K562 (cell line): ENCODE measurements around the gene ASCL2. TPM values are rescaled to one million over a fixed set of nuclear protein-coding genes. Genes with fewer than 3 reads are reported as not detected.

Experiments used
- ATAC-seq: fragments of 200-7000 bp; cut with Tn5 transposase; 3 replicates; pipeline ENCODE4 v1.9.1; 2020; ENCODE audit warnings: moderate library complexity
- BruUV-seq: library from RNA; stranded (reverse); fragments of 400-500 nt; replicated peaks from 2 replicates; lab custom pipeline; 2021; lab: Mats Ljungman, UMichigan
- CTCF ChIA-PET: fragments of 300-600 bp; formaldehyde crosslinking; extraction: SDS; loops from one replicate; lab custom pipeline; 2021; ENCODE audit warnings: low intra/inter-chr PET ratio; lab: Yijun Ruan, JAX
- POLR2A ChIA-PET: fragments of 300-600, 350-650 bp; sonication (Branson Sonifier 250); formaldehyde crosslinking; extraction: SDS; loops from one replicate; lab custom pipeline; 2021; ENCODE audit warnings: antibody characterized with exemption, inconsistent platforms; lab: Yijun Ruan, JAX
- DNase-seq, 4 experiments: peaks; one replicate each; pipeline versions ENCODE4 v3.0.0 to v3.0.0-alpha.2; 2011 to 2018; ENCODE audit warnings: low spot score in 3 of 4, mixed read lengths in 3 of 4; ENCODE audit errors: extremely low read depth in 1 of 4
- FAIRE-seq: peaks from 2 replicates; lab custom pipeline; 2011; peaks lifted over from hg19 to GRCh38; lab: Jason Lieb, UNC
- H2AFZ ChIP-seq: 2 replicates; pipeline ENCODE4 v1.6.0; 2011; ENCODE audit warnings: low read depth, low read length, control low read depth, inconsistent platforms
- H3K27ac ChIP-seq: fragments of 200-600 bp; 3 replicates; pipeline ENCODE4 v1.8.0; 2011; ENCODE audit warnings: low read depth, mild to moderate bottlenecking, control low read depth, inconsistent platforms, low read length, moderate library complexity, mixed read lengths; ENCODE audit errors: extremely low read depth
- H3K27me3 ChIP-seq, 2 experiments: fragments of 300-600 bp in 1 of 2; 2 replicates in 1 of 2; 3 replicates in 1 of 2; pipeline versions ENCODE4 v1.6.0 to v1.8.0; 2011; ENCODE audit warnings: inconsistent platforms in 2 of 2, low read length in 2 of 2, mild to moderate bottlenecking in 1 of 2, mixed read lengths in 1 of 2, moderate library complexity in 1 of 2; ENCODE audit not compliant: control insufficient read depth in 2 of 2, insufficient read depth in 2 of 2
- H3K36me3 ChIP-seq: fragments of 300-600 bp; 3 replicates; pipeline ENCODE4 v1.8.0; 2011; ENCODE audit warnings: mild to moderate bottlenecking, low read length, inconsistent platforms; ENCODE audit not compliant: control insufficient read depth, insufficient read depth
- H3K4me1 ChIP-seq, 2 experiments: fragments of 200-600 bp in 1 of 2; replicated peaks in 1 of 2; 2 replicates in 1 of 2; 3 replicates in 1 of 2; pipeline versions ENCODE4 v1.5.1 to v1.8.0; 2011; ENCODE audit warnings: inconsistent platforms in 2 of 2, low read length in 2 of 2, mild to moderate bottlenecking in 1 of 2, mixed read lengths in 1 of 2, moderate library complexity in 1 of 2; ENCODE audit not compliant: control insufficient read depth in 2 of 2, insufficient read depth in 2 of 2
- H3K4me2 ChIP-seq: 2 replicates; pipeline ENCODE4 v1.6.1; 2011; ENCODE audit warnings: low read length, control low read depth, inconsistent platforms, mixed read lengths; ENCODE audit not compliant: insufficient read depth
- H3K4me3 ChIP-seq: fragments of 200-600 bp; sonication (generic), shearing (Covaris generic); 2 replicates; pipeline ENCODE4 v1.5.1; 2016; ENCODE audit warnings: control low read depth, inconsistent platforms
- H3K79me2 ChIP-seq: fragments of 200-600 bp; 3 replicates; pipeline ENCODE4 v1.8.0; 2011; ENCODE audit warnings: low read length, inconsistent platforms; ENCODE audit not compliant: control insufficient read depth, insufficient read depth
- H3K9ac ChIP-seq, 2 experiments: 2 replicates each; pipeline versions ENCODE4 v1.6.0 to v1.6.1; 2011; ENCODE audit warnings: low read depth in 2 of 2, low read length in 2 of 2, control low read depth in 1 of 2, inconsistent platforms in 1 of 2, mild to moderate bottlenecking in 1 of 2, mixed read lengths in 1 of 2; ENCODE audit not compliant: insufficient read depth in 1 of 2
- H3K9me1 ChIP-seq: one replicate; pipeline ENCODE4 v1.6.0; 2011; ENCODE audit warnings: inconsistent platforms, mild to moderate bottlenecking, low read length, moderate library complexity; ENCODE audit not compliant: control insufficient read depth, insufficient read depth
- H3K9me3 ChIP-seq: replicated peaks from 2 replicates; pipeline ENCODE4 v1.5.1; 2011; ENCODE audit warnings: low read depth, low read length, inconsistent platforms; ENCODE audit not compliant: control insufficient read depth, insufficient read depth
- H4K20me1 ChIP-seq: replicated peaks from 2 replicates; pipeline ENCODE4 v1.6.1; 2011; ENCODE audit warnings: low read length, inconsistent platforms, mixed read lengths; ENCODE audit not compliant: control insufficient read depth, insufficient read depth
- BRD4 ChIP-seq: fragments of 200-600 bp; sonication (generic); IDR thresholded peaks from 2 replicates; pipeline ENCODE4 v1.6.1; 2017; ENCODE audit warnings: inconsistent platforms
- L3MBTL2 ChIP-seq: fragments of 450-650 bp; IDR thresholded peaks from 2 replicates; pipeline ENCODE4 v1.6.1; 2016; ENCODE audit warnings: mild to moderate bottlenecking, moderate library complexity
- RBM25 ChIP-seq: fragments of 200-400 bp; formaldehyde crosslinking; IDR thresholded peaks from 2 replicates; pipeline ENCODE4 v1.6.1; 2018; ENCODE audit warnings: low read length, low read depth, moderate library complexity; ENCODE audit not compliant: severe bottlenecking
- ZFP36 ChIP-seq: fragments of 150-350 bp; IDR thresholded peaks from 2 replicates; pipeline ENCODE4 v1.6.1; 2018; ENCODE audit warnings: low read length, low read depth; ENCODE audit not compliant: partially characterized antibody
- WGBS: fragments of 100-300 bp; shearing (Covaris generic); methylation state at CpG from one replicate; pipeline ENCODE4 v1.1.6; 2016; ENCODE audit warnings: low coverage, mixed read lengths; ENCODE audit not compliant: insufficient coverage; ENCODE audit errors: missing lambda C conversion rate; 5-methylcytosine and 5-hydroxymethylcytosine counted together
- in situ Hi-C: fragments of 300-500 bp; cut with MboI; formaldehyde crosslinking; loops from 4 replicates; pipeline ENCODE4 v1.15.0; 2018; ENCODE audit warnings: inconsistent platforms, mixed read lengths
- intact Hi-C: fragments of 100-400 bp; cut with micrococcal nuclease; formaldehyde crosslinking; loops from 2 replicates; pipeline ENCODE4 v1.14.2; 2022
- polyA plus RNA-seq, 8 experiments: library from polyadenylated mRNA; depleted of rRNA in 4 of 8; stranded (reverse) in 5 of 8; unstranded in 3 of 8; fragments of >200 nt; fragmentation: Nextera tagmentation in 2 of 8; fragmentation: Illumina TruSeq in 1 of 8; extraction: Ambion mirVana in 2 of 8; extraction: Trizol in 1 of 8; gene quantifications; 2 replicates each; pipeline versions ENCODE4 v1.2.1 to v1.2.3, GENCODE V29; 2011 to 2014; ENCODE audit warnings: inconsistent platforms in 1 of 8, missing spikeins in 1 of 8
- total RNA-seq, 7 experiments: library from RNA; depleted of rRNA in 6 of 7; stranded (reverse); fragments of >200 nt in 6 of 7; fragmentation: Illumina TruSeq in 2 of 7; extraction: Trizol in 2 of 7; gene quantifications; 2 replicates each; pipeline versions ENCODE4 v1.2.1 to v1.2.3, GENCODE V29; 2011 to 2021; ENCODE audit warnings: low replicate concordance in 1 of 7
- TF ChIP-seq, protein P1 (sequence below): fragments of 450-650 bp; IDR thresholded peaks from 2 replicates; pipeline ENCODE4 v1.6.1; 2016; ENCODE audit warnings: borderline replicate concordance

ASCL2 gene
- total and polyA plus RNA-seq, 9 of the 15 experiments (the other 6 are each of a cell fraction or from before 2014, with no cell fraction given) = 0.11 to 1.4 (median 0.36) TPM; not detected in 2

DNA sequence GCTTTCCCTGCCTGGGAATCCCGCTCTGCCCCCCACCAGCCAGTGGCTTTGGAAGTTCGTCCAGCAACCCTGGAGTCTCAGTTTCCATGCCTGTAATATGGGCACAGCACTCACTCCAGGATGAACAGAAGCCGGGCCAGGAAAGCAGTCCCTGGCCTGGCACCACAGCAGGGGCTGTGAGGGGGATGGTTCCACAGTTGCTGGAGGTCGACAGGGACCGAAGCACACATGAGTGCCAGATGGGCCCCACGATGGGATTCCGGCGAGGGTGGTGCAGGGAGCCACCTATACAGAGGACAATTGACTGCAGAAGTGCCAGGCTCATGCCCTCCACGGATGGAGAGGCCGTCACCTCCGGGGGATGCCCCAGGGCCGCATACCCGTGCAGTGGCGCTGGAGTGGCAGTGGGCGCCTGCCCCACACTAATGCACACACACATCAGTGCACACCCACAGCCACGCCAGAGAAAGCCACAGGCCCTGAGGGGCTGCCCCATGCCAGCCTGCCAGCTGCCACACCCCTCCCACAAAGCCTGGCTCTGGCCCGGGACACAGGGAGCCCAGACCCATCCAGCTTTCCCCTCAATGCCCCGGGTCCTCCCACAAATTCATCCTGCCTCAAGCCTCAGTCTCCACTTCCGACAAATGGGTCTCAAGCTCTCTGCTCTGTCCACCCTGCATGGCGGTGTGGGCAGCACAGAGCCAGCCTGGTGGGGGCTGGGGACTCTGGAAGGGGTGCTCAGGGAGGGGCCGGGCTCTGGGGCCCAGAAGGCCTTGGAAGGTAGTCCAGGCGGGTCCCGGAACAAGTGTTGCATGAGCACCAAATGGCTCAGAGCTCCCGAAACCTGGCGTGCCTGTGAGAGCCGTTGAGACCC lies 9.7 kb downstream of the ASCL2 start:
- H3K27me3 ChIP-seq = peaks cover 32 to 84% of the 10 kb centered on the region in 2 experiments
- TF ChIP-seq BRD4 (no peak), L3MBTL2 (no peak), RBM25 (peak; percentile 31)
- intact Hi-C loops (no loop called here), in situ Hi-C loops (no loop called here)
- ChIA-PET POLR2A (interaction anchor here (0.6 kb wide), 2 partner anchors 10 to 1022 kb away, joined by 3 read pairs; no protein-coding TSS in a partner anchor), CTCF (no interaction called here)
- no peak overlapping the region for H3K27ac ChIP-seq
- no peak for ATAC-seq
- 8% methylated on average over 22 of the region's 26 CpGs for WGBS
- no peak overlapping the region for H3K4me3 ChIP-seq
- BruUV-seq = no TSS peak
- H3K9ac ChIP-seq = no peak overlapping the region
- peaks cover 17% of the 10 kb centered on the region; the same call in 1 of the 2 replicates for H4K20me1 ChIP-seq
- no peak overlapping the region for H3K4me2 ChIP-seq
- H3K4me1 ChIP-seq = peaks cover 1 to 41% of the 10 kb centered on the region in 2 experiments; a peak in 3 of 5 replicates
- H2AFZ ChIP-seq = no peak overlapping the region
- H3K79me2 ChIP-seq = no peaks in the 10 kb centered on the region
- DNase-seq = no peak
- no peak for FAIRE-seq
- no peaks in the 10 kb centered on the region for H3K9me1 ChIP-seq
- no peaks in the 10 kb centered on the region for H3K36me3 ChIP-seq
- no peaks in the 10 kb centered on the region for H3K9me3 ChIP-seq

- peaks cover 0 to 41% of the 10 kb centered on the region in 2 experiments; a peak in 1 of 5 replicates for H3K4me1 ChIP-seq
- BruUV-seq = no TSS peak
- TF ChIP-seq, protein P1, sequence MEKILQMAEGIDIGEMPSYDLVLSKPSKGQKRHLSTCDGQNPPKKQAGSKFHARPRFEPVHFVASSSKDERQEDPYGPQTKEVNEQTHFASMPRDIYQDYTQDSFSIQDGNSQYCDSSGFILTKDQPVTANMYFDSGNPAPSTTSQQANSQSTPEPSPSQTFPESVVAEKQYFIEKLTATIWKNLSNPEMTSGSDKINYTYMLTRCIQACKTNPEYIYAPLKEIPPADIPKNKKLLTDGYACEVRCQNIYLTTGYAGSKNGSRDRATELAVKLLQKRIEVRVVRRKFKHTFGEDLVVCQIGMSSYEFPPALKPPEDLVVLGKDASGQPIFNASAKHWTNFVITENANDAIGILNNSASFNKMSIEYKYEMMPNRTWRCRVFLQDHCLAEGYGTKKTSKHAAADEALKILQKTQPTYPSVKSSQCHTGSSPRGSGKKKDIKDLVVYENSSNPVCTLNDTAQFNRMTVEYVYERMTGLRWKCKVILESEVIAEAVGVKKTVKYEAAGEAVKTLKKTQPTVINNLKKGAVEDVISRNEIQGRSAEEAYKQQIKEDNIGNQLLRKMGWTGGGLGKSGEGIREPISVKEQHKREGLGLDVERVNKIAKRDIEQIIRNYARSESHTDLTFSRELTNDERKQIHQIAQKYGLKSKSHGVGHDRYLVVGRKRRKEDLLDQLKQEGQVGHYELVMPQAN = no peak
- peak; percentile 65 for TF ChIP-seq ZFP36
- H2AFZ ChIP-seq = no peak overlapping the region
- FAIRE-seq (no peak), ATAC-seq (no peak), DNase-seq (no peak)
- H3K9ac ChIP-seq = no peak overlapping the region
- intact Hi-C loops = no loop called here
- no peak overlapping the region for H3K4me2 ChIP-seq
- WGBS = 0% methylated on average over 12 of the region's 12 CpGs
- H3K79me2 ChIP-seq = no peaks in the 10 kb centered on the region
- H3K4me3 ChIP-seq = no peak overlapping the region
- no peaks in the 10 kb centered on the region for H3K9me3 ChIP-seq
- H3K36me3 ChIP-seq = no peaks in the 10 kb centered on the region
- H4K20me1 ChIP-seq = peaks cover 12% of the 10 kb centered on the region; the same call in 1 of the 2 replicates
- H3K27me3 ChIP-seq = peaks cover 32 to 79% of the 10 kb centered on the region in 2 experiments
- POLR2A ChIA-PET = no interaction called here
- no peaks in the 10 kb centered on the region for H3K9me1 ChIP-seq
- H3K27ac ChIP-seq = no peak overlapping the region
- CTCF ChIA-PET = no interaction called here
- in situ Hi-C loops = no loop called here
These were observed 10.4 kb downstream of the ASCL2 start for GRCh38 chr11:2259897-2260451.
